GM18861 (cell line): ENCODE results near the gene LRRC26.
"Not testable (repeated sequence)": the region's sequence is repeated elsewhere in the genome, so short reads cannot be mapped to it uniquely, and the experiment has no call there.

Experiments used
- ATAC-seq: cut with Tn5 transposase; IDR thresholded peaks from one replicate; pipeline ENCODE4 v1.9.1; 2021; ENCODE audit not compliant: unreplicated experiment

The LRRC26 gene

DNA sequence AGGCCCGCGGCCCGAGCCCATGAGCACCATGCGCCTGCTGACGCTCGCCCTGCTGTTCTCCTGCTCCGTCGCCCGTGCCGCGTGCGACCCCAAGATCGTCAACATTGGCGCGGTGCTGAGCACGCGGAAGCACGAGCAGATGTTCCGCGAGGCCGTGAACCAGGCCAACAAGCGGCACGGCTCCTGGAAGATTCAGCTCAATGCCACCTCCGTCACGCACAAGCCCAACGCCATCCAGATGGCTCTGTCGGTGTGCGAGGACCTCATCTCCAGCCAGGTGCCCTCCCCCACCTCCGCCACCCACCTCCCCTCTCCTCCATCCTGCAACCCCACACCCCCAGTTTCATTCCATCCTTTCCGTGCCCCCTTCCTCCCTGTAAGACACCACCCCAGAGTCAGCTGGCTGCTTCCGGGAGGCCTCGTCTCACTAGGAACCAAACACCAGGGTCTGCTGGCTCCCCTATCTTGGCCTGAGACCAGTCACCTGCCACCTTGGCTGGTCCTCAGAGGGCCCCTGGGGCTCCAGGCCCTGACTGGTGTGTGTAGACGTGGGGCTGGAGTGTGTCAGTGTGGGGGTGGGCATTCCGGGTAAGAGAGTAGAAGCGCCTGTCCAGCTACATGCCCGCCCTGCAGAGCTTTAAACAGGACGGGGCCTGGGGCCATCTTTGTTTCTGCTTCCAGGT lies 30.2 kb downstream of the LRRC26 start:
- no peak for ATAC-seq

DNA sequence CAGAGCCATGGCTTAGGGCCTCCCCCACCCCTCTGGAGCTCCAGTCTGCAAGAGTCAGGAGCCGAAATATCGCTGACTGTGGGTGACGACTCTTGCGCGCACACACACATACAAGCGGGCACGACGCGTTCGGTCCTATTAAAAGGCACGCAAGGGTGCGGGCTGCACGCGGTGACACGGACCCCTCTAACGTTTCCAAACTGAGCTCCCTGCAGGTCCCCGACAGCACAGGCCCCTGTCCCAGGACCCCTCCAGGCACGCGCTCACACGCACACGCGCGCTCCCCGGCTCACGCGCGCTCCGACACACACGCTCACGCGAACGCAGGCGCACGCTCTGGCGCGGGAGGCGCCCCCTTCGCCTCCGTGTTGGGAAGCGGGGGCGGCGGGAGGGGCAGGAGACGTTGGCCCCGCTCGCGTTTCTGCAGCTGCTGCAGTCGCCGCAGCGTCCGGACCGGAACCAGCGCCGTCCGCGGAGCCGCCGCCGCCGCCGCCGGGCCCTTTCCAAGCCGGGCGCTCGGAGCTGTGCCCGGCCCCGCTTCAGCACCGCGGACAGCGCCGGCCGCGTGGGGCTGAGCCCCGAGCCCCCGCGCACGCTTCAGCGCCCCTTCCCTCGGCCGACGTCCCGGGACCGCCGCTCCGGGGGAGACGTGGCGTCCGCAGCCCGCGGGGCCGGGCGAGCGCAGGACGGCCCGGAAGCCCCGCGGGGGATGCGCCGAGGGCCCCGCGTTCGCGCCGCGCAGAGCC lies 31.0 kb downstream of the LRRC26 start, which contains the start of gene GRIN1:
Gene GRIN1 (plus strand): TSS at position 433 of the 746 bp plus-strand sequence. CDS start 333 bp downstream, outside the sequence.
- ATAC-seq: no peak

DNA sequence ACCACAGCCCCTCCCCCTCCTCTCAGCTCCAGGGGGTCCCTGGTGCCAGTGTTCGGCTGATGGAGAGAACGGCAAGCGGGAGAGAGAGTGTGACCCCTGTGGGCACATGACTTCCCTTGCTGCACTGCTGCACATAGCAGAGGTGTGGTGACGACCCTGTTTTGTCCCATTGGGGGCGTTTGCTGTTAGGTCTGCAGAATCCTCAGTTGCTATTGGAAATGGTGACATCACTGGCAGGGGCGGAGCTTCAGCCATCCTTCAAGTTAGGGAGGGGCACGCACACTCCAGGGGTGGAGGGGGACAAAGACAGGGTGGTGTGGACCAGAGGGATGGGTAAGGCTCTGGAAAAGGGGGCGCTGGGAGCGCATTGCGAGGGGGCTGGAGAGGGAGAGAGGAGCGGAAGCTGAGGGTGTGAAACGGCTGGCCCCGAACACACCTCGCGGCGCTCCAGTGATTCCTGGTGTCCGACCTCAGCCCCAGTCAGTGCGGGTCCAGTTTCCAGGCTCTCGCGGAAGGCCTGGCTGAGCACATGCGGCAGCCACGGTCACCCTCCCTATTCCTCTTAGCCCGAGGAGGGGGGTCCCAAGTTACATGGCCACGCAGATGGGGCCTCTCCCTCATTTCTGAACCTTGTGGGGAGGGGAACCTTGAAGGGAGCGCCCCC lies 31.7 kb downstream of the LRRC26 start:
- no peak for ATAC-seq

DNA sequence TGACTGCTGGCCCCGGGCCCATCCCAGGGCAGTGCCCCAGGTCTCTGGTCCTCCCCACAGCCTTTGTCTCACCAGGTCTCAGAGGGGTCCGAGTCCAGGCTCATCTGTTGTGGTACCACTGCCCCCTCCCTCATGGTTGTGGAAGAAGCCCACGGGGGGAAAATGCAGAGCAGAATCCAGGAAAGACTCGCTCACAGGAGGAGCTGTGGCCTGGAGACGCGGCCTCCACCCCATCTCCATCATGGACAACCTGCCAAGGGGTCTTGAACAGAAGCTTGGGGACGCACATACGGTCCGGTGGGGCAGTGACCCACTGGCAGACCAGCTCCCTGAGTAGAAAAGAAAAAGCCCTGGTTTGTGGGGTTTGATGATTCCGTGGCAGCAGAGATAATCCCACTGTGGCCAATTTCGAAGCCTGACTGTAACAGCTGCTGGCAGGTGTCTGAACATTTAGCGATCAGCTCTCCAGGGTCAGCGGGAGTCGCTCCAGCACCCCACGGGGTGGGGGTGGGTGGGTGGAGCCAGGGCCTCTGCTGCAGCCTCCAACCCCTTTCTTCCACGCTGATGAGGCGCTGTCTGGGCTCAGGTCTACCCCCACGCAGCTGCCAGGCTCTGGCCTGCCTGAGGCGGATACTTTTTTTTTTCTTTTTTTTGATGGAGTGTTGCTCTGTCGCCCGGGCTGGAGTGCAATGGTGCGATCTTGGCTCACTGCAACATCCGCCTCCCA lies 32.8 kb downstream of the LRRC26 start:
- no peak for ATAC-seq

DNA sequence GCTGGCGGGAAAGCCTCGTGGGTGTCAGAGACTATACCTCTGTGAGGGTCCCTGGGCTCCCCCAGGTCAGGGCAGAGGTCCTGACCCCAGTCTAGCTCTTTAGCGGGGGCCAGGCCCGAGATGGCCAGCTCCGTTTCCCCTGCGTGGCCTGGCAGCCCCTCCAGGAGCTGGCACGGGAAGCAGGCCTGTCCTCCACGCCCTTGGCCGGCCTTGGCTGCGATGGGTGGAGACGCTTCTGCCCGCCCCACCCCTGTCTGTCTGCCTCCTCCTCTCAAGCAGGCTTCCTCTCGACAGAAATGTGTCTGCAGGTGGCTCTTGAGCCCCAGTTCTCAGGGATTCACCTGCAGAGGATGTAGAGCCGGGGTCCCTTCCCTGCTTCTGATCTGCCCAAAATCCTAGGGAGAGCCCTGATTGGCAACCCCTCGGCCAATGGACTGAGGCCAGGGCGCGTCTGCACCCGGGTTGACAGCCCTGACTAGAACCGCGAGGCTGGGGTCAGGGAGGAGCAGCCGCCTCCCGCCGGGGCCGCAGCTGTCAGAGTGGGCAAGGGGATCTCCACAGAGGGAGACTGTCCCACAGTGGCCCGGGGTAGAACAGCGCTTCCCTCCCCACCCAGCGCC lies 33.5 kb downstream of the LRRC26 start:
- no peak for ATAC-seq

DNA sequence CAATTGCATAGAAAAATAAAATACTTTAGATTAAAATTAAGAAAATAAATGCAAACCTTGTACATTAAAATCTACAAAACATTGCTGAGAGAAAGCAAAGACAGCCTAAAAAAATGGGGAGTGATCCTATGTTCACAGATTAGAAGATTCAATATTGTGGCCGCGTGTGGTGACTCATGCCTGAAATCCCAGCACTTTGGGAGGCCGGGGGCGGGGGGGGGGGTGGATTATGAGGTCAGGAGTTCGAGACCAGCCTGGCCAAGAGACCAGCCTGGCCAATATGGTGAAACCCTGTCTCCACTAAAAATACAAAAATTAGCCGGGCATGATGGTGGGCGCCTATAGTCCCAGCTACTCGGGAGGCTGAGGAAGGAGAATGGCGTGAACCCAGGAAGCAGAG lies 34.7 kb downstream of the LRRC26 start:
- not testable (repeated sequence) for ATAC-seq

DNA sequence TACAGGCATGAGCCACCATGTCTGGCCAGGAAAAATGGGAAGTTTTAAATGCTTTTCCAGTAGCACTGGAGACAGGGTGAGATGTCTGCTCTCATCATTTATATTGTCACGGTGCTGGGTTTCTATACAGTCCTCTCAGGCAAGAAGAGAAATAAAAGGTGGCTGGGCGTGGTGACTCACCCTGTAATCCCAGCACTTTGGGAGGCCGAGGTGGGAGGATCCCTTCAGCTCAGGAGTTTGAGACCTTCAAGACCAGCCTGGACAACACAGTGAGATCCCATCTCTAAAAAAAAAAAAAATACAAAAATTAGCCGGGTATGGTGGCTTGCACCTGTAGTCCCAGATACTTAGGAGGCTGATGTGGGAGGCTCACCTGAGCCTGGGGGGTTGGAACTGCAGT lies 35.7 kb downstream of the LRRC26 start:
- no peak for ATAC-seq

DNA sequence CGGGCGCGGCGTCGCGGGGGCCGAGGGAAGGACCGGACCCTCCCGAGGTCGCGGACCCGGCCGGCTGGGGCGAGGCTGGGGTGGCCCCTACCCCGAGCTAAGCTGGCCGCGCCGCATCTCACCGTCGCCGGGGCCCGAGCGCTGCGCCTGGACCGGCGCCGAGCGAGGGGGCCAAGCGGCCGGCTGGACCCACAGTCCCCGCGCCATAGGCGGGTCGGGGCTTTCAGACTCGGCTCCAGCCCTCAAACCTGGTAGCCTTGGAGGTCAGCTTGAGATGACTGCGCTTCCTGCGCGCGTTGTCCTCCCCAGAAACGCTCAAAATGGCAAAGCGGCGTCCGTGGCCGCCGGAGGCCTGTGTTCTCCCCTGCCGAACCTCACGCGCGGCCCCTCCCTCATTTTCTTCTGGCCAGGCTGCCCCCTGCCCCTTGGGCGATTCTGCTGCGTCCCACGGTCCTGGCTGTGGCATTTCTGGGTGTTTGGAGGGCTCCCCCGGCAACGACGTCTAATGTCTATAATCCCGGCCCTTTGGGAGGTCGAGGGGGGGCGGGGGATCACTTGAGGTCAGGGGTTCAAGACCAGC lies 39.6 kb downstream of the LRRC26 start:
- ATAC-seq: no peak

DNA sequence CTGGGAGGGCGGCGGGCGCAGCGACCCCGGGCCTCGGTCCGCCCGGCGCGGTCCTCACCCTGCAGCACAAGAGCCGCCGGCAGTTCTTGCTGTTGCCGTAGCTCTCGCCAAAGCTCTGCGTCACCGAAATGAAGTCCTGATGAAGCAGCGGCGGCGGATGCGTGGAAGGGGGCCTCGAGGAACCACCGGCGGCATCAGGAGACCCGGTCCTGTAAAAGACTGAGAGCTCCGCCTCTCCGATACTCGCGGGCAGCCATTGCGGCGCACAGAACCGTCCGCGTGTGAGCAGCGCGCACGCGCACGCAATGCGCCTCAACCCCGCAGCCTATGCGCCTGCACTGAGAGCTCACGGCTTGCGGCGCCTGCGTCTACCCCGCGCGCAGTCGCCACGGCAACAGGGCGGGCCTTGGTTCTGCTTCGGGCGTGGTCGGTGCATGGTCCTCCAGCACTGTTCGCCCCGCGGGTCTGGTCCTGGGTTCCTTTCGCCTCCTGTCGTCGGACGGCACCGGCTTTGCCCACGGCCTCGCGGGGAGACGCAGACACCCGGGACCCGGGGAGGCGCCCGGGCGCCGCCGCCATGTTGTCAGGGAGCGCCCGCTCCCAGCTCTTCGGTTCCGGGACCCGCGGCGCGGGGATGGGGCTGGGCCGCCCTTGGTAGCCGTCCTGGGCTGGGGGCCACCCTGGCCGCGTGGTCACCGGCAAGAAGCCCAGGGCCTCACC lies 40.2 kb downstream of the LRRC26 start:
- ATAC-seq: peak; percentile 74

DNA sequence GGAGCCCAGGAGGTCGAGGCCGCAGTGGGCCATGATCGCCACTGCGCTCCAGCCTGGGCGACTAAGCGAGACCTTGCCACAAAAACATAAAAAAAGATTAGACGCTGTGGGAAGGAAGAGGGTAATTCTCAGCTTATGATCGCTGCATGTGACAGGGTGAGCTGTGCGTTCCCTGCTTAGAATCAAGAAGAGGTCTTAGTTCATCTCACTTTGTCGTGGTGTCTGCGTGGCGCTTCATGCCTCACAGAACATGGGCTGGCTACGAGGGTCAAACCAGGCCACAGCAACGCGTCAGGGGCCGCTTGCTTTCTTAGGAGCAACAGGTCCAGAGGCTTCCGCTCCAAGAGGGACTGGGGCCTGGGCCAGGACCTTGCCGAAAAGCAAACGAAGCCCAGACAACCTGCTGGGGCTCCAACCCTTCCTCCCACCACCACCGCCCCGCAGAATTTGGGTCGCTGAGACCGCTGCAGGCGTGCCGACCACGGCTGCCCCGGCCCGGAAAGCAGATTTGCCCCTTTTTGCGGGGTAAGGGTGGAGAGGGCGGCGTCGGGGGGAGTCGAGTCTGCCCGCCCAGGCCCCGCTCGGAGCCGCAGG lies 40.9 kb downstream of the LRRC26 start:
- no peak for ATAC-seq

DNA sequence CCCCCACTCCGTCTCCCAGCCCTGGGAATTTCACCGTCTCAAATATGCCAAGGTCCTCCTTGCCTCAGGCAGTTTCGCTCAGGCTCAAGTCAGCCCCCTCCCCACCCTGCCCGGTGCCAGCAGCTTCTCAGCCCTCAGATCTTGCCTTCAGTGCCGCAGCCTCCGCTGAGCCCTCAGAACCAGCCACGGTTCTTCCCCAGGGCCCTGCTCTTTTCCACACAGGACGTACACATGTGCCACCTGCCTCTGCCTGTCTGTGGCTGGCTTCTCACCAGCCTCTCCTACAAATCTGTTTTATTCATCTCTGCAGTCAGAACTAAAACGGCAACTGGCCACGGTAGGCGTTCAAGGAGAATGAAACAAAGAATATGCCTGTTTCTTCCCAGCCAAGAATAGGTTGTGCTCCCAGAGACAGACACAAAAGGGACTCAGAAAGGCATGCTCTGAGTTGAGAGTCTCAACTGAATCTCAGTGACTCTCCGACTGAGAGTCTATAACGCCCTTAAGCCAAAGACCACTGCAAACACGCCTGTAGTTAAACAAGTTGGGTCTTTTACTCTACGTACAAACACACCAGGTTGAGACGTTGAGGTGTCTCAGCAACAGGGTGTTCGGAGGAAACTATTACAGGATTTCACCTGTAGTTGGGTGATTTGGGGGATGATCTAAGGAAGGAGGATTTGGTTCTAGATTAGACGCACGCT lies 41.5 kb downstream of the LRRC26 start:
- ATAC-seq: no peak

DNA sequence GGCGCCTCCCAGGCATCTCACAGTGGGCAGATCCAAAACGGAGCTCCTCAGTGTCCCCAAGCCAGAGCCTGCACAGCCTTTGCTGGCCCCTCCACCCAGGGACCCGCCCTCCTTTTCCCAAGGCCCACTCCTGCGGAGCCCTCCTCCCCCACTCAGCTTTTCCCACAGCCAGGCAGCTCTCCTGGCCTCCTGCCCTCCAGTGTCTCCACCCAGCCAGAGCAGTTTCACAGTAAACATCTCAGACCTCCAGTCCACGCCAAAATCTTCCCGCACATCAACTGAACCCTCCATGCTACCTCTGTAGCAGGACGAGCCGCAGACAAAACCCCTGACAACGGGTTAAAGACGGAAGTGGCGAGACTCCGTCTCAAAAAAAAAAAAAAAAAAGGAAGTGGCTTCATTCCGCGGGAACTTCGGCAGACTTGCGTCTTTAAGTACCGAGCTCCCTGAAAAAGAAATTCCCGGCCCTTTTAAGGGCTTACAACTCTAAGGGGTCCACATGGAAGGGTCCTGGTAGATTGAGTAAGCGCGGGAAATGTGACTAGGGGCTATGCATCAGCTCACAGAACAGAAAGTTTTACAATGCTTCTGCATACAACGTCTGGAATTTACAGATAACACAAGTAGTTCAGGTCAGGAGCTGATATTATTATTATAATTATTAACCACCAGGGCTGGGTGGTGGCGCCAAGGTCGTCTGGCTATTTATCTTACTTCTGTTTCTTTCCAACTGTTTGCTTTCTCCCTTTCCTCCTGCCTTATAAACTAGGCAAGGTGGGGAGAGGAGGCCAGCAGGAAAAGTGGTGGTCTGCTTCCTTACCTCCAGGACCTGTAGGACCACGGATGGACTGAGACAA lies 42.3 kb downstream of the LRRC26 start:
- no peak for ATAC-seq

DNA sequence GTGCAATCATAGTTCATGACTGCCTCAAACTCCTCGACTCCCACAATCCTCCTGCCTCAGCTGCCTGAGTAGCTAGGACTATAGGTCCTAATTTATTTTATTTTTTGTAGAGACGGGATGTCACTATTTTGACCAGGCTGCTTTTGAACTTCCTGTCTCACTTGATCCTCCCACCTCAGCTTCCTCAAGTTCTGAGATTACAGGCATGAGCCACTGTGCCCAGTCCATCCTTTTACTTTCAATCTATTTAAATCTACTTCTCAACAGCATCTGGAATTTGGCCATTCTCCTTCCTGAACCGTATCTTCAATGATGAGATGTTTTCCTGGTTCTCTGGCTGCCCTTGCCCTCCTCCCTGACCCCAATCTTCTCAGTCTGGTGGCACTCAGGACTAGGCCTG lies 43.1 kb downstream of the LRRC26 start:
- ATAC-seq: no peak

DNA sequence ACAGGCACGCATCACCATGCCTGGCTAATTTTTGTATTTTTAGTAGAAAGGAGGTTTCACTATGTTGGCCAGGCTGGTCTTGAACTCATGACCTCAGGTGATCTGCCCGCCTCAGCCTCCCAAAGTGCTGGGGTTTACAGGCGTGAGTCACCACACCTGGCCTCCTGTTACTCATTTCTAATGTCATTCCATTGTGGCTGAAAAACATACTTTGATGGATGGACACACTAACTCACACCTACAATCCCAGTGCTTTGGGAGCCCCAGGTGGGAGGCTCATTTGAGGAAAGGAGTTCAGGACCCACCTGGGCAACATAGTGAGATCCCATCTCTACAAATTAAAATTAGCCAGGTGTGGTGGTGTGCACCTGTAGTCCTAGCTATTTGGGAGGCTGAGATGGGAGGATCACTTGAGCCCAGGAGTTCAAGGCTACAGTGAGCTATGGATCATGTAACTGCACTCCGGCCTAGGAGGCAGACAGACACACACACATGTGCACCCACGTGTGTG lies 45.8 kb downstream of the LRRC26 start:
- ATAC-seq: not testable (repeated sequence)

DNA sequence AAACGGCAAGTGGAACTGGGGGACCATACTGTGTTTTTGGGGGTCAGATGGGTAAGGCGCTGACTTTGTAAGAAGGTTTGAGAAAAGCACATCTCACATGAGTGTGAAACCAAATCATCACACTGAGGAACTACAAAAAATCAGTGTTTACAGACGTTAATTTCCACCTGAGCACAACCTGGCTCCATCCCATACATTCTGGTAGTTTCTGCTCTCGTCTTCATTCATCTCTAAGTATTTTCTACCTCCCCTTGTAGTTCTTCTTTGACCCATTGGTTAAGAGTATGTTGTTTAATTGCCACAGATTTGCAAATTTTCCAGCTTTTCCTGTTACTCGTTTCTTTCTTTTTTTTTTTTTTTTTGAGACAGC lies 46.4 kb downstream of the LRRC26 start:
- ATAC-seq: no peak

DNA sequence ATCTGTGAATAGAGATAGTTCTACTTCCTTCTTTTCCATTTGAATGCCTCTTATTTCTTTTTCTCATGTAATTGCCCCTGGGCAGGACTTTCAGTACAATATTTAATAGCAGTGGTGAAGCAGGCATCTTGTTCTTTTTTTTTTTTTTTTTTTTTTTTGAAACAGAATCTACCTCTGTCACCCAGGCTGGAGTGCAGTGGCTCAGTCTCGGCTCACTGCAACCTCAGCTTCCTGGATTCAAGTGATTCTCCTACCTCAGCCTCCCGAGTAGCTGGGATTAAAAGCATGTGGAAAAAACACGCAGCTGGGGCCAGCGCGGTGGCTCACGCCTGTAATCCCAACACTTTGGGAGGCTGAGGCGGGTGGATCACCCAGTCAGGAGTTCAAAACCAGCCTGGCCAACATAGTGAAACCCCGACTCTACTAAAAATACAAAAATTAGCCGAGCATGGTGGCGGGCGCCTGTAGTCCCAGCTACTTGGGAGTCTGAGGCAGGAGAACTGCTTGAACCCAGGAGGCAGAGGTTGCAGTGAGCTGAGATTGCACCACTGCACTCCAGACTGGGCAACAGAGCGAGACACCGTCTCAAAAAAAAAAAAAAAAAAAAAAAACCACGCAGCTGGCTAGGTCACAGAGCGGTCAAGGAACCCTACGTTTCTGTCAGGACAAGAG lies 46.9 kb downstream of the LRRC26 start:
- ATAC-seq: not testable (repeated sequence)
